H1 (cell line): ENCODE data around the gene GABPB1.

Experiments
- ATF2 ChIP-seq: IDR thresholded peaks from 2 replicates; pipeline ENCODE4 v1.6.1; 2012; ENCODE audit warnings: low read length, inconsistent platforms
- ATF3 ChIP-seq: IDR thresholded peaks from 2 replicates; pipeline ENCODE4 v1.6.1; 2011; ENCODE audit warnings: low read depth, mild to moderate bottlenecking, low read length; ENCODE audit not compliant: insufficient read depth
- CBX8 ChIP-seq: fragments of 300-800, 300-1000 bp; sonication (generic); IDR thresholded peaks from 2 replicates; pipeline ENCODE4 v1.7.1; 2016; ENCODE audit warnings: low read depth, low read length, borderline replicate concordance
- CHD2 ChIP-seq: IDR thresholded peaks from 2 replicates; pipeline ENCODE4 v1.6.1; 2012; ENCODE audit warnings: low read length, improper control_type of control experiment
- CTCF ChIP-seq, 3 experiments: IDR thresholded peaks; 1 replicate in 2 of 3; 2 replicates in 1 of 3; pipeline versions ENCODE4 v1.5.1 to v1.6.1; 2011; ENCODE audit warnings: low read length in 3 of 3, mild to moderate bottlenecking in 3 of 3, inconsistent platforms in 2 of 3, low read depth in 1 of 3, moderate library complexity in 1 of 3; ENCODE audit not compliant: insufficient read depth in 1 of 3; ENCODE audit errors: control extremely low read depth in 1 of 3
- EP300 ChIP-seq, 2 experiments: IDR thresholded peaks; 1 replicate in 1 of 2; 2 replicates in 1 of 2; pipeline ENCODE4 v1.6.1; 2011 to 2012; ENCODE audit warnings: low read depth in 2 of 2, low read length in 2 of 2, mild to moderate bottlenecking in 2 of 2, borderline replicate concordance in 1 of 2, inconsistent platforms in 1 of 2, moderate library complexity in 1 of 2
- EZH2 ChIP-seq: fragments of 200-600 bp; sonication (generic); IDR thresholded peaks from 2 replicates; pipeline ENCODE4 v1.7.1; 2012; ENCODE audit warnings: low read depth, mild to moderate bottlenecking, moderate library complexity, low read length, inconsistent platforms; ENCODE audit not compliant: severe bottlenecking
- POLR2AphosphoS5 ChIP-seq: IDR thresholded peaks from 2 replicates; pipeline ENCODE4 v1.6.1; 2011; ENCODE audit warnings: low read depth, low read length
- RNF2 ChIP-seq: fragments of 200-900, 300-1000 bp; sonication (generic); IDR thresholded peaks from 2 replicates; pipeline ENCODE4 v1.7.1; 2016; ENCODE audit warnings: borderline replicate concordance, low read depth, mild to moderate bottlenecking, antibody characterized with exemption, low read length; ENCODE audit not compliant: poor library complexity, severe bottlenecking; ENCODE audit errors: missing control alignments
- SIN3A ChIP-seq, 2 experiments: IDR thresholded peaks in 1 of 2; conservative IDR thresholded peaks in 1 of 2; 2 replicates each; pipeline ENCODE4 v1.6.1; 2011 to 2012; ENCODE audit warnings: low read length in 2 of 2, improper control_type of control experiment in 1 of 2, low read depth in 1 of 2, mild to moderate bottlenecking in 1 of 2
- TAF7 ChIP-seq: optimal IDR thresholded peaks from 2 replicates; pipeline ENCODE3; 2011; ENCODE audit warnings: low read depth, mild to moderate bottlenecking, inconsistent platforms, low read length, moderate library complexity, borderline replicate concordance
- USF2 ChIP-seq: IDR thresholded peaks from 2 replicates; pipeline ENCODE4 v1.6.1; 2011; ENCODE audit warnings: low read length, improper control_type of control experiment
- ZNF274 ChIP-seq: IDR thresholded peaks from 2 replicates; pipeline ENCODE4 v1.7.0; 2012; ENCODE audit warnings: low read length, borderline replicate concordance; ENCODE audit errors: extremely low read depth

DNA sequence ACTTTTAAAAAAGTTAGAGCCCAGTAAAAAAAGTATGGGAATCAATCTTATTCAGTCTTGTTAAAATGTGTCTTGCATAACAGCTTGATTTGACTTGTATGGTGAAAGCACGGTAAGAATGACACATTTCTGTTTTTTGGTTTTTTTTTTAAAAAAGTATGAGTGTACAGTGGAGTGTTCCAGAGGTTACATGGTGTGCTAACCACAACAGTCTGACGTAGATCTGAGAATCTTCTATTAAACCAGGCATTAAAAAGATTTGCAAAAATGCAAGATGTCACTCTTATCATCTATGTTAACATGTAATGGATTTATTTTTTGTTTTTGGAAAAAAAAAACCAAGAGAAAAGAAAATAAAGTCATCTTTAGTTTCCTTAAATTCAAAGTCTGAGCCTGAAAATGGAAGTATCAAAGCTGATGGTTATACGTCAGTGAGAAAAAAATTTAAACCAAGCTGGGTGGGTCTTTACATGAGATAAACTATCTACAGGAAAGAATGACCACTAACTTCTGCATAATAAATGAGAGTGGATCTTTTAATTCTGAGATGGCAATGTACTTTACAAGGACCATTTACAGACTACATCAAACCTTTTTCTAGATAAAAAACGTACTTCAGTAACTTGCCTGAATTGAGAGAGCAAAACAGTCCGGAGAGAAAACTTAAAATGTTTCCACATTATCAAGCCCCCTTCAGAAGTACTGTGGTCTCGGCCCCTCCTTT lies 1.6 kb downstream of the GABPB1 start:
- TF ChIP-seq USF2 (no peak), ATF2 (no peak), CTCF (IDR thresholded peaks at IDR 0.05; ENCODE audit: control extremely low read depth in 1 of 3, insufficient read depth in 1 of 3, low read depth in 1 of 3, low read length in 3 of 3) (no peak), CBX8 (no peak), ATF3 (no peak), EZH2 (no peak), EP300 (IDR thresholded peaks at IDR 0.05; ENCODE audit: borderline replicate concordance in 1 of 2, low read depth in 2 of 2, low read length in 2 of 2) (no peak), TAF7 (no peak), POLR2AphosphoS5 (no peak), ZNF274 (no peak), SIN3A (conservative IDR thresholded peaks at IDR 0.05 in 1 of 2, IDR thresholded peaks at IDR 0.05 in 1 of 2; ENCODE audit: low read depth in 1 of 2, low read length in 2 of 2) (no peak), CHD2 (no peak), RNF2 (no peak)
